Thymus (tissue), 11 donors: ENCODE measurements around the gene VSTM4. TPM values are rescaled to one million over a fixed set of nuclear protein-coding genes. Genes with fewer than 3 reads are reported as not detected.
A peak's percentile ranks its signal among the peaks of the same experiment; 100 is the strongest.

Experiments used
- DNase-seq, 9 donors: peaks; one replicate each; pipeline ENCODE4 v3.0.0-alpha.2; 2013; ENCODE audit warnings: low spot score in 9 of 9, low read depth in 6 of 9, missing footprints in 1 of 9
- H3K27ac ChIP-seq, 2 donors: one replicate each; pipeline ENCODE4 v1.5.1; 2013; ENCODE audit warnings: control low read depth in 1 of 2, low read depth in 1 of 2, low read length in 1 of 2, mild to moderate bottlenecking in 1 of 2, moderate library complexity in 1 of 2
- H3K27me3 ChIP-seq, 2 donors: one replicate each; pipeline ENCODE4 v1.5.1; 2013; ENCODE audit warnings: low read length in 1 of 2; ENCODE audit not compliant: control insufficient read depth in 2 of 2, insufficient read depth in 1 of 2
- H3K36me3 ChIP-seq, 2 donors: one replicate each; pipeline ENCODE4 v1.5.1; 2013; ENCODE audit warnings: low read length in 1 of 2, mild to moderate bottlenecking in 1 of 2, moderate library complexity in 1 of 2; ENCODE audit not compliant: control insufficient read depth in 2 of 2, insufficient read depth in 2 of 2
- H3K4me1 ChIP-seq, 2 donors: one replicate each; pipeline ENCODE4 v1.5.1; 2013; ENCODE audit warnings: low read length in 2 of 2; ENCODE audit not compliant: control insufficient read depth in 2 of 2, insufficient read depth in 2 of 2
- H3K4me3 ChIP-seq, 2 donors: one replicate each; pipeline ENCODE4 v1.5.1; 2013; ENCODE audit warnings: low read length in 2 of 2, control low read depth in 1 of 2, mild to moderate bottlenecking in 1 of 2
- H3K9me3 ChIP-seq, 2 donors: one replicate each; pipeline ENCODE4 v1.5.1; 2013; ENCODE audit warnings: low read length in 1 of 2, mild to moderate bottlenecking in 1 of 2; ENCODE audit not compliant: control insufficient read depth in 2 of 2, insufficient read depth in 1 of 2
- WGBS: extraction: QIAGEN DNeasy Blood & Tissue Kit; methylation state at CpG from one replicate; pipeline ENCODE4 v1.1.7; 2013; 5-methylcytosine and 5-hydroxymethylcytosine counted together
- polyA plus RNA-seq: library from polyadenylated mRNA; stranded (reverse); fragments of 200-250 nt; gene quantifications from one replicate; pipeline ENCODE4 v1.2.3, GENCODE V29; 2013
- total RNA-seq: library from RNA; stranded (reverse); fragments of 120-200 nt; gene quantifications from one replicate; pipeline ENCODE4 v1.2.4, GENCODE V29; 2013
- donor health status: healthy.

Gene VSTM4
- total and polyA plus RNA-seq, 2 donors, result 2.3 to 3.4 TPM

- Histone ChIP-seq H3K27me3 (no peaks in the 10 kb centered on the region), H3K9me3 (no peaks in the 10 kb centered on the region), H3K4me3 (no peak overlapping the region), H3K36me3 (no peaks in the 10 kb centered on the region), H3K4me1 (peaks cover 0 to 17% of the 10 kb centered on the region in 2 donors), H3K27ac (no peak overlapping the region)
- no peak for DNase-seq
- 96% methylated on average over 5 of the region's 5 CpGs for WGBS
Observed at GRCh38 chr10:49038711-49039110, 76.6 kb downstream of the VSTM4 start.

- no peaks in the 10 kb centered on the region for H3K9me3 ChIP-seq
- no peaks in the 10 kb centered on the region for H3K36me3 ChIP-seq
- H3K4me3 ChIP-seq, result no peak overlapping the region
- 94% methylated on average over 7 of the region's 7 CpGs for WGBS
- no peak overlapping the region for H3K27ac ChIP-seq
- H3K4me1 ChIP-seq, result peaks cover 0 to 17% of the 10 kb centered on the region in 2 donors
- H3K27me3 ChIP-seq, result no peaks in the 10 kb centered on the region
- DNase-seq, result no peak
Observed at GRCh38 chr10:49037187-49037586, 78.1 kb downstream of the VSTM4 start.

- Histone ChIP-seq H3K27me3 (no peaks in the 10 kb centered on the region), H3K36me3 (no peaks in the 10 kb centered on the region), H3K4me3 (no peak overlapping the region), H3K4me1 (peaks cover 0 to 17% of the 10 kb centered on the region in 2 donors), H3K9me3 (no peaks in the 10 kb centered on the region), H3K27ac (no peak overlapping the region)
- DNase-seq, result no peak
- WGBS, result 95% methylated on average over 3 of the region's 3 CpGs
Observed at GRCh38 chr10:49036638-49037037, 78.7 kb downstream of the VSTM4 start.

GRCh38 chr10:49035920-49036319 is 79.4 kb downstream of the VSTM4 start:
- no peaks in the 10 kb centered on the region for H3K27me3 ChIP-seq
- peaks cover 0 to 17% of the 10 kb centered on the region in 2 donors for H3K4me1 ChIP-seq
- 95% methylated on average over 8 of the region's 8 CpGs for WGBS
- no peaks in the 10 kb centered on the region for H3K36me3 ChIP-seq
- H3K9me3 ChIP-seq, result no peaks in the 10 kb centered on the region
- H3K27ac ChIP-seq, result peak overlapping the region in 1 of 2 donors; percentile 61
- H3K4me3 ChIP-seq, result no peak overlapping the region
- DNase-seq, result peak in 1 of 9 donors; percentile 48

GRCh38 chr10:49034925-49035324 is 80.4 kb downstream of the VSTM4 start:
- H3K27me3 ChIP-seq, result no peaks in the 10 kb centered on the region

GRCh38 chr10:49033939-49034338 is 81.4 kb downstream of the VSTM4 start:
- no peak overlapping the region for H3K27ac ChIP-seq
- DNase-seq, result no peak
- H3K4me1 ChIP-seq, result peaks cover 0 to 17% of the 10 kb centered on the region in 2 donors
- H3K36me3 ChIP-seq, result no peaks in the 10 kb centered on the region
- 88% methylated on average over 1 of the region's 1 CpG for WGBS
- H3K9me3 ChIP-seq, result no peaks in the 10 kb centered on the region
- H3K27me3 ChIP-seq, result no peaks in the 10 kb centered on the region
- no peak overlapping the region for H3K4me3 ChIP-seq

More at GRCh38 chr10:49034925-49035324, 80.4 kb downstream of the VSTM4 start:
- no peak for DNase-seq
- H3K4me1 ChIP-seq, result peaks cover 0 to 17% of the 10 kb centered on the region in 2 donors
- no peak overlapping the region for H3K4me3 ChIP-seq
- no peaks in the 10 kb centered on the region for H3K9me3 ChIP-seq
- H3K27ac ChIP-seq, result no peak overlapping the region
- H3K36me3 ChIP-seq, result no peaks in the 10 kb centered on the region
- WGBS, result 98% methylated on average over 6 of the region's 6 CpGs

- Histone ChIP-seq H3K9me3 (no peaks in the 10 kb centered on the region), H3K27ac (no peak overlapping the region), H3K36me3 (no peaks in the 10 kb centered on the region), H3K27me3 (no peaks in the 10 kb centered on the region), H3K4me1 (no peaks in the 10 kb centered on the region), H3K4me3 (no peak overlapping the region)
- WGBS, result 97% methylated on average over 1 of the region's 1 CpG
- no peak for DNase-seq
Observed at GRCh38 chr10:49029666-49030065, 85.7 kb downstream of the VSTM4 start.

- H3K27me3 ChIP-seq, result no peaks in the 10 kb centered on the region
- H3K9me3 ChIP-seq, result no peaks in the 10 kb centered on the region
- H3K4me3 ChIP-seq, result no peak overlapping the region
- H3K27ac ChIP-seq, result no peak overlapping the region
- H3K4me1 ChIP-seq, result no peaks in the 10 kb centered on the region
- no peak for DNase-seq
- H3K36me3 ChIP-seq, result no peaks in the 10 kb centered on the region
- WGBS, result 94% methylated on average over 2 of the region's 2 CpGs
Observed at GRCh38 chr10:49028639-49029038, 86.7 kb downstream of the VSTM4 start.

- H3K36me3 ChIP-seq, result no peaks in the 10 kb centered on the region
- 97% methylated on average over 7 of the region's 7 CpGs for WGBS
- H3K4me1 ChIP-seq, result no peaks in the 10 kb centered on the region
- H3K27me3 ChIP-seq, result no peaks in the 10 kb centered on the region
- no peak overlapping the region for H3K4me3 ChIP-seq
- H3K9me3 ChIP-seq, result no peaks in the 10 kb centered on the region
- no peak overlapping the region for H3K27ac ChIP-seq
- DNase-seq, result no peak
Observed at GRCh38 chr10:49025347-49025983, 89.9 kb downstream of the VSTM4 start.
